Esophagus muscularis mucosa (tissue), 4 donors: ENCODE measurements around the gene CEP43. TPM values are rescaled to one million over a fixed set of nuclear protein-coding genes. Genes with fewer than 3 reads are reported as not detected.

Experiments
- DNase-seq: peaks from one replicate; pipeline ENCODE4 v3.0.0-alpha.2; 2017; ENCODE audit errors: extremely low spot score
- H3K27ac ChIP-seq, 4 donors: fragments of 200-600 bp; sonication (generic); replicated peaks in 1 of 4; 1 replicate in 3 of 4; 2 replicates in 1 of 4; pipeline ENCODE4 v1.5.1; 2016 to 2019; ENCODE audit warnings: mild to moderate bottlenecking in 1 of 4
- H3K27me3 ChIP-seq, 4 donors: fragments of 200-600 bp; sonication (generic); one replicate each; pipeline versions ENCODE4 v1.5.1 to v1.6.0; 2016 to 2019
- H3K36me3 ChIP-seq, 4 donors: fragments of 200-600 bp; sonication (generic); one replicate each; pipeline ENCODE4 v1.5.1; 2016 to 2019
- H3K4me1 ChIP-seq, 4 donors: fragments of 200-600 bp; sonication (generic); one replicate each; pipeline ENCODE4 v1.5.1; 2016 to 2019
- H3K4me3 ChIP-seq, 4 donors: fragments of 200-600 bp; sonication (generic); 1 replicate in 2 of 4; 2 replicates in 2 of 4; pipeline ENCODE4 v1.5.1; 2016 to 2019; ENCODE audit warnings: mild to moderate bottlenecking in 4 of 4, moderate library complexity in 1 of 4
- H3K9me3 ChIP-seq, 4 donors: fragments of 200-600 bp; sonication (generic); 1 replicate in 3 of 4; 2 replicates in 1 of 4; pipeline ENCODE4 v1.5.1; 2016 to 2019
- EP300 ChIP-seq: sonication (generic); formaldehyde crosslinking; IDR thresholded peaks from one replicate; pipeline ENCODE4 v1.6.1; 2017; ENCODE audit warnings: antibody characterized with exemption
- POLR2A ChIP-seq: fragments of 450-650 bp; IDR thresholded peaks from one replicate; pipeline ENCODE4 v1.6.1; 2017; ENCODE audit warnings: antibody characterized with exemption, moderate library complexity, mild to moderate bottlenecking, low read depth
- POLR2AphosphoS5 ChIP-seq, 2 donors: sonication (generic); formaldehyde crosslinking; IDR thresholded peaks; one replicate each; pipeline ENCODE4 v1.6.1; 2017; ENCODE audit warnings: antibody characterized with exemption in 2 of 2
- WGBS: methylation state at CpG from one replicate; pipeline ENCODE4 v1.1.5; 2018; 5-methylcytosine and 5-hydroxymethylcytosine counted together
- intact Hi-C: fragments of 100-400 bp; cut with DNase I; formaldehyde crosslinking; loops from one replicate; pipeline ENCODE4 v1.15.1; 2023
- total RNA-seq, 4 donors: library from RNA; depleted of rRNA; stranded (reverse); fragments of >200 nt; gene quantifications; one replicate each; pipeline versions ENCODE4 v1.1.0 to v1.2.1, GENCODE V29; 2016
- TF ChIP-seq, protein P1 (sequence below), 3 experiments: fragments of 200-600 bp in 2 of 3; fragments of 450-650 bp in 1 of 3; sonication (generic) in 2 of 3; IDR thresholded peaks; one replicate each; pipeline ENCODE4 v1.5.1; 2017 to 2019; ENCODE audit warnings: antibody characterized with exemption in 3 of 3, mild to moderate bottlenecking in 2 of 3, moderate library complexity in 1 of 3

CEP43 gene
- total RNA-seq, 4 donors from 2014 or later: 6.6 to 18.0 (median 8.3) TPM

DNA sequence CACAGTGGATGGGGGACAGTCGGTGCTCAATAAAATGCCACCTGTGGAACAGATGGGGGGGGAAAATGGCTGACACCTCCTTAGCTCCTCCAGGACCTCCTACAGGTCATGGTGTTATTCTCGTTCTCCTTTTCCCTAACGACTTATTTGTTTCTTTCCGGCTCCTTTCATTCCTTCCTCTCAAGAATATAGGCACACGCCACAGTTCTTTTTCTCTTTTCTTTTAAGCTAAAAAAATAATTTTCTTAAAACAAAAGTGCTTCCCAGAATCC is 41.5 kb upstream of the CEP43 start:
- Histone ChIP-seq H3K27me3 (no peaks in the 10 kb centered on the region), H3K36me3 (no peaks in the 10 kb centered on the region), H3K27ac (peak overlapping the region; percentile 85 to 91 (median 86)), H3K4me1 (peaks cover 14 to 36% (median 32%) of the 10 kb centered on the region in 4 donors), H3K9me3 (no peaks in the 10 kb centered on the region), H3K4me3 (no peak overlapping the region)
- intact Hi-C loops: loop anchor here (2.0 kb wide), 1 partner anchor 41 kb away; the partner anchor contains the start of gene CEP43
- 91% methylated on average over 5 of the region's 5 CpGs for WGBS
- DNase-seq: no peak
- TF ChIP-seq, protein P1, sequence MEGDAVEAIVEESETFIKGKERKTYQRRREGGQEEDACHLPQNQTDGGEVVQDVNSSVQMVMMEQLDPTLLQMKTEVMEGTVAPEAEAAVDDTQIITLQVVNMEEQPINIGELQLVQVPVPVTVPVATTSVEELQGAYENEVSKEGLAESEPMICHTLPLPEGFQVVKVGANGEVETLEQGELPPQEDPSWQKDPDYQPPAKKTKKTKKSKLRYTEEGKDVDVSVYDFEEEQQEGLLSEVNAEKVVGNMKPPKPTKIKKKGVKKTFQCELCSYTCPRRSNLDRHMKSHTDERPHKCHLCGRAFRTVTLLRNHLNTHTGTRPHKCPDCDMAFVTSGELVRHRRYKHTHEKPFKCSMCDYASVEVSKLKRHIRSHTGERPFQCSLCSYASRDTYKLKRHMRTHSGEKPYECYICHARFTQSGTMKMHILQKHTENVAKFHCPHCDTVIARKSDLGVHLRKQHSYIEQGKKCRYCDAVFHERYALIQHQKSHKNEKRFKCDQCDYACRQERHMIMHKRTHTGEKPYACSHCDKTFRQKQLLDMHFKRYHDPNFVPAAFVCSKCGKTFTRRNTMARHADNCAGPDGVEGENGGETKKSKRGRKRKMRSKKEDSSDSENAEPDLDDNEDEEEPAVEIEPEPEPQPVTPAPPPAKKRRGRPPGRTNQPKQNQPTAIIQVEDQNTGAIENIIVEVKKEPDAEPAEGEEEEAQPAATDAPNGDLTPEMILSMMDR (IDR thresholded peaks at IDR 0.05): no peak
- TF ChIP-seq EP300 (no peak), POLR2A (no peak), POLR2AphosphoS5 (IDR thresholded peaks at IDR 0.05) (no peak)

DNA sequence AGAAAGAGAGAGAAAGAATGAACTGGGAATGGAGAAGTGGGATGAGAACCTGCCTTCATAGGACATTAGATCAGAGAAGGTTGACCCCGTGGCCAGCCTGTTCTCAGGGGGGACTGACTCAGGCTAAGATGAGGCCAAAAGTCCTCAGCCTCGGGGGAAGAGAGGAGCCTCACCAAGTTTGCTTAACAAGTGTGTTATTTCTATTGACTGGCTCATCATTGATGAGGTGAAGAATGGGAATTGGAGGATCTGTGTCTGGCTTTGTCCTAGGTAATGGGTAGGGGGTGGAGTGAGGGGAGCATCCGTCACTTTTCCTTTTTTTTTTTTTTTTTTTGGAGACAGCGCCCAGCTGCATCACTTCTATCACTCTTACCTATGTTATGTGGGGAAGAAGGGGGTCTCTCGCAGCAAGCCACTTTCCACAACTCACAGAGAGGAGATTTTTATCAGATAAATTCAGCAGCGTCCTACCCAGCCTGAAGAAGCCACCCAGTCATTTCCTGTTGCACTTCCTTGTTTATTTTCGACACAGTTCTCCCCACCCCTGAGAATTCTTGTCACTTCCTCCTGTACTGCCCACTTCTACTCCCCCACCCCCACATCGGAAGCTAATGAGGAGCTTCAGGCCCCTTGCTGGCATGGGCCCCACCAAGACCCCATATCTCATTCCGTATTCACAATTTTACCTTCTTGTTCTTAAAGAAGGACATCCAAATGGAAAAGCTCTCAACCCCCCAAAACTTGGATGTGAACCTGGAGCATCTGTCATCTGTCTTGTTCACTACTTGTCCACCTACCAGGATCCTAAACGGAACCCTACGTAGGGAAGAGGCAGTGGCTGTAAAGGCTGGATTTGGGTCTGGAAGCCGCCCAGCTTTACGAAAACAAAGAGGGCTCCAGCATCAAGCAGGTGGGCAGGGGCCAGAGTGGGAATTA is 40.0 kb upstream of the CEP43 start:
- peaks cover 14 to 36% (median 29%) of the 10 kb centered on the region in 4 donors for H3K4me1 ChIP-seq
- intact Hi-C loops: no loop called here
- no peak for DNase-seq
- peak overlapping the region in 3 of 4 donors; percentile 10 to 50 (median 45) for H3K27ac ChIP-seq
- no peak overlapping the region for H3K4me3 ChIP-seq
- 68% methylated on average over 13 of the region's 13 CpGs for WGBS
- TF ChIP-seq, protein P1 (IDR thresholded peaks at IDR 0.05): no peak
- no peak for TF ChIP-seq EP300
- peak in 1 of 2 donors; percentile 15 for TF ChIP-seq POLR2AphosphoS5 (IDR thresholded peaks at IDR 0.05)
- no peaks in the 10 kb centered on the region for H3K9me3 ChIP-seq
- H3K36me3 ChIP-seq: no peaks in the 10 kb centered on the region
- H3K27me3 ChIP-seq: no peaks in the 10 kb centered on the region

DNA sequence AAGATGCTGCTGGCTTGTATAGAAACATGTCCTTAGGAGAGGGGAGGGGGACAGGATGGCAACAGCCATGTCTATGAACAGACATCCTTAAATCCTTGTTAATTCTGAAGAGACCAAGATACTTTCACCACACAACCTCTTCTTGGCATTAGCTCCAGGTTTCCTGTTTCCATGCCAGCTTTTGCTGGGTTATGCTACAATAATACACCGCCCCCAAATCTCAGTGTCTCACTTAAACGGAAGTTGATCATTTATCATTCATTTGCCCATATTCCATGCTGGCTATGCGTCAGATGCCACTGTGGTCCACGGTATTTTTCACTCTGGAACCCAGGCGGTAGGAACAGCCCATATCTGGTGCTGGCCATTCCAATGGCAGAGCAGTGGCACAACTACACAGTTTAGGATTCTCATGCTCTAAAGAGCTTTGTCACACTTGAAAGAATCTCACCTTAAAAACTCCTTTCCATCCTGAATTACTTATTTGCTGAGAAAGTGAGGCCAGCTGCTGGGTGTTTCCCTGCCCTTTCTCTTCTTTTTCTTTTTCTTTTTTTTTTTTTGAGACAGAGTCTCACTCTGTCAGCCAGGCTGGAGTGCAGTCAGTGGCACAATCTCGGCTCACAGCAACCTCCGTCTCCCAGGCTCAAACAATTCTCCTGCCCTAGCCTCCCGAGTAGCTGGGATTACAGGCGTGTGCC is 39.1 kb upstream of the CEP43 start:
- Histone ChIP-seq H3K27ac (no peak overlapping the region), H3K4me1 (peaks cover 14 to 36% (median 24%) of the 10 kb centered on the region in 4 donors), H3K9me3 (no peaks in the 10 kb centered on the region), H3K4me3 (no peak overlapping the region), H3K36me3 (no peaks in the 10 kb centered on the region), H3K27me3 (no peaks in the 10 kb centered on the region)
- intact Hi-C loops: no loop called here
- WGBS: 84% methylated on average over 9 of the region's 9 CpGs
- no peak for DNase-seq
- TF ChIP-seq POLR2AphosphoS5 (IDR thresholded peaks at IDR 0.05) (no peak), EP300 (no peak), POLR2A (no peak)
- TF ChIP-seq, protein P1 (IDR thresholded peaks at IDR 0.05): no peak

DNA sequence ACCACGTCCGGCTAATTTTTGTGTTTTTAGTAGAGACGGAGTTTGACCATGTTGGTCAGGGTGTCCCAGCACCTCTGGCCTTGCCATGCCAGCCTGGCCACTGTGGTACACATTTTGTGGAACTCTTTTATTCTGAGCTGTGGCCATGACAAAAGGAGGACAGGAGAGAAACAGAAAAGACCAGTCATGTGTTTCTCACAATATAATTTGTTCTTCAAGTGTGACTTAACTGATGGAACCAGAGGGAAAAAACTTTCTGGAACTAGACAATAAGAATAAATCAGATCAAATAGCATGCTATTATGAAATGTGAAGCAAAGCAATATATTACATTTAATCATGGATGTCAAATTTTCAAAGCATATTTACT is 38.6 kb upstream of the CEP43 start:
- TF ChIP-seq, protein P1 (IDR thresholded peaks at IDR 0.05): no peak
- no peak for TF ChIP-seq EP300
- TF ChIP-seq POLR2AphosphoS5 (IDR thresholded peaks at IDR 0.05): no peak
- TF ChIP-seq POLR2A: no peak
- H3K4me3 ChIP-seq: no peak overlapping the region
- H3K27ac ChIP-seq: no peak overlapping the region
- H3K9me3 ChIP-seq: no peaks in the 10 kb centered on the region
- DNase-seq: no peak
- intact Hi-C loops: no loop called here
- no peaks in the 10 kb centered on the region for H3K36me3 ChIP-seq
- H3K4me1 ChIP-seq: peaks cover 10 to 32% (median 19%) of the 10 kb centered on the region in 4 donors
- WGBS: 99% methylated on average over 3 of the region's 3 CpGs
- no peaks in the 10 kb centered on the region for H3K27me3 ChIP-seq
